Stimulated activated CD8-positive, alpha-beta memory T cell treated with anti-CD3 and anti-CD28 coated beads, Interleukin-7, amount 100 ng/mL, for 1 hour (primary cell): ENCODE data around the gene EXOC3L2.
"Not testable (repeated sequence)": the region's sequence is repeated elsewhere in the genome, so short reads cannot be mapped to it uniquely, and the experiment has no call there.

Experiments used
- DNase-seq, 2 donors: peaks; one replicate each; pipeline ENCODE4 v3.0.0-alpha.2; 2020; ENCODE audit warnings: low read depth in 2 of 2

The EXOC3L2 gene

DNA sequence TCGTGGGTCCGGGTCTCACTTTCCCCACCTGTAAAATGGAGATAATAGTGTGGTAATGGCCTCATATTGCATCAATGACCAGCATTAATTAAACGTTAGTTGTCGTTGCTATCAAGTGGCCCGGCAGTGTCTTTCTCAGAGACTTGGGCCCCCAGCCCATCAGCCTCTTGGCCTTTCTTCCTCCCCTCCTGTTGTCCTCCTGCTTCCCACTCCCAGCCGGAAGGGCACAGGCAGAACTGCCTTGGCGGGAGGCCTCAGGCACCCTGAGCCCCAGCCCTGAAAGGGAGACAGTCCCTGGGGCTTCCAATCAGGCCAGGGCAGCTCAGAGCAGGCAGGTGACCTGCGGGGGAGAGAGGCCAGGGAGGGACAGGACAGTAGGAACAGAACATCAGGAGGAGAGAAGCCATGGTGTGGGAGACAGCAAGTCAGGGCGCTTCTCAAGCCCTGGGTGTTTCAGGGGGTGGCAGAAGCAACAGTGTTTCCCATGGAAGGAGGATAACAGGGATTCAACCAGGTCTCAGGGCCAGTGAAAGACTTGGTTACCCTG, 10.5 kb upstream of the EXOC3L2 start:
- DNase-seq: no peak

DNA sequence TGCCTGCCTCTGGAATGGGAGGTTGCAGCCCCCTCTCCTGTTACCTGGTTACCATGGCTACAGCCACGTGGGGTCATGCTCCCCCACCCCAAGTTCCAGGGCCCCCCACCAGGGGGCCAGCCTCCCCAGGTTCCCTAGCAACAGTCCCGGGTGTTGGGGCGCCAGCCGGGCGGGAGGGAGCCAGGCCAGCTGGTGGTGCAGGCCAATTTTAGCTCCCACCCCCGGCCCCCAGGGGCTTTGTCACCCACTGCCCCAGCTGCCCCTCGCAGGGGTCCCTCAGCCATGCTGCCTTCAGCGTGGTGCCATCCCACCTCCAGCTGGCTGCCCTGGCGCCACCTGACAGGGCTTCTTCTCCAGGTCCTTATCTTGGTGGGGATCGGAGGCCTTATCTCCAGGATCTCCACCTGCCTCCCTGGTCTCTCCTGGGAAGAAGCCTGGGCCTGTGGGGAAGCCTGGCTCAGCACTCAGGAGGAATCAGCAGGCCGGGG, 8.9 kb upstream of the EXOC3L2 start:
- DNase-seq: no peak

DNA sequence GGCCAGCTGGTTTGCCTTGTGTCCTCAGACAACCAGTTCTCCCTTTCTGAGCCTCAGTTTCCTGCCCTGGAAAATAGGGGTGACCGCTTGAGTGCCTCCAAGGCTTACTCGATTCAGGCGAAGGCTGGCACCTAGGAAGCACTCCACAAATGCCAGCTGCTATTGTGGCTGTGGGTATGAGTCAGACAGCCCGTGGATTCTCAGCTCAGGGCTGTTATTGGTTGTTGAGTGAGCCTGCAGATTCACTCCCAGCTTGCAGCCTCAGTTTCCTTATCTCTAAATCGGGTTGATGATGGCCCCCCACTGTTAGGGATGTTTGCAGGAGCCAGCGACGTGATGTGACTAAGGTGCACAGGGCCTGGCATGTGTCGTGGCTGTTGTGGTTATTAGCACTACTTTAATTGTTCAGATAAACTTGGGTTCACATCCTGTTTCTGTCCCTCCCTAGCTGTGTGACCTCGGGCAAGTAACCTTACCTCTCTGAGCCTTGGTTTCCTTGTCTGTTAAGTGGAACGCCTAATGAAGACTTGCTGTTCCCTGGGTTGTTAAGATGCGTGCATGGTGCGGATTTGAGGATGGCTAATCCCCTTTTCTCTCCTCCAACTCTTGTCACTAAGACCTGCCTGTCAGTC, 8.3 kb upstream of the EXOC3L2 start:
- DNase-seq: no peak

DNA sequence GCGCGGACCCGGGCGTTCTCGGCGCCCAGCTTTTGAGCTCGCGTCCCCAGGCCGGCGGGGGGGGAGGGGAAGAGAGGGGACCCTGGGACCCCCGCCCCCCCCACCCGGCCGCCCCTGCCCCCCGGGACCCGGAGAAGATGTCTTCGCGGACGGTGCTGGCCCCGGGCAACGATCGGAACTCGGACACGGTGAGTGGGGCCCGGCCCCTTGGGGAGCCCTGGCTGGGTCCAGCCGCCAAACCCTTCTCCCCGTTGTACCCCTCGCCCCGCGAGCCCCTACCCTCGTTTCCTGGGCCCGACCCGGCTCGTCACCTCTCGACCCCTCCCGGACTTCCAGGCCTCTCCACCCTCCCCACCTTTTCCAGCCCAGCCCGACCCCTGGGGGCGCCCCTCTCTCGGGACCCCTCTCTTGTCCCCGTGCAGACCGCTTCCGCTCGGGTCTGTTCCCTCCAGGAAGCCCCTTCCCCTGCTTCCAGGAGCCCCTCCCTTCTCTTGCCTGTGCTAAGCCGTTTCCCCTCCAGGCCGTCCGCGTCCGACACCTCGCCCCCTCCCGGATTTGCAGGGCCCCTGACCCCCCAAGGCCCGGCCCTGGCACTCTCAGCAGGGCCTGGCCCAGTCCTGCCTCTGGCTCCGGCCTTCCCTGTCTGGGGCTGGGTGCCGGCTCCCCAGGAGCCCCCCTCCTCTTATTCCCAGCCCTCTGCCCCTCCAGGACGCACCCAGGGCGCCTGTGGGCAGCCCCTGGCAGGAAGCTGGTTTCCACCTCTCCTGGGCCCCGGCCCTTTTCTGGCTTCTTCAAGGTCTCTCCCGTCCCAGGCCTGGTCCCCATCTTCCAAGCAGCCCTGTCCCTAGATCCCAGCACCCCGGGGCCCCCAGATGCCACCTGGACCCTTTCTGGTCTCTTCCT, 6.5 kb upstream of the EXOC3L2 start:
- DNase-seq: no peak

DNA sequence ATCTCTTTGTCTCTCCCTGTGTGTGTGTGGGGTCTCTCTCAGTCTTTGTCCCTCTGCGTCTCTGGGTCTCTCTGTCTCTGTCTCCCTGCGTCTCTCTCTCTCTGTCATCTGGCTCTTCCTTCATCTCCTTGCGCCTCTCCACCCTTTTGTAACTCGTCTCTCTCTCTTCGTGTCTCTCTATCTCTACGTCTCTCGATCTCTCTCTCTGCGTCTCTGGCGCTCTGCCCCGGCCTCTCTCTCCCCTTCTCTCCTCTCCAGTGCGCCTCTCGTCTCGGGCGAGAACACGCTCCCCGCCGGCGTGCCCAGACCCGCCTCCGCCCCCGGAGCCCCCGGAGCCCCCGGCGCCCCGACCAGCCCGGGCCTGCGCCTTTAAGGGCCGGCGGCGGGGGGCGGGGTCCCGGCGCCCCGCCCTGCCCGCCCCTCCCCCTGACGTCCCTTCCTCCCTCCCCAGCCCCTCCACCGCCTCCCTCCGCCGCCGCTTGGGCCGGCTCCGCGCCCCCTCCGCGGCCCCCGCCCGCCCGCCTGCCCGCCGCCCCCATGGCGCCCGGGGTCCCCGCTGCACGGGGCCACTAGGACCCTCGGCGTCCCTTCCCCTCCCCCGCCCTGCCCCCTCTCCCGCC, 5.7 kb upstream of the EXOC3L2 start, which contains the start of gene MARK4:
MARK4 (plus strand) TSS at position 440 of the 620 bp plus-strand sequence. CDS start 318 bp downstream, outside the sequence.
- DNase-seq: peak; percentile 32 to 34

DNA sequence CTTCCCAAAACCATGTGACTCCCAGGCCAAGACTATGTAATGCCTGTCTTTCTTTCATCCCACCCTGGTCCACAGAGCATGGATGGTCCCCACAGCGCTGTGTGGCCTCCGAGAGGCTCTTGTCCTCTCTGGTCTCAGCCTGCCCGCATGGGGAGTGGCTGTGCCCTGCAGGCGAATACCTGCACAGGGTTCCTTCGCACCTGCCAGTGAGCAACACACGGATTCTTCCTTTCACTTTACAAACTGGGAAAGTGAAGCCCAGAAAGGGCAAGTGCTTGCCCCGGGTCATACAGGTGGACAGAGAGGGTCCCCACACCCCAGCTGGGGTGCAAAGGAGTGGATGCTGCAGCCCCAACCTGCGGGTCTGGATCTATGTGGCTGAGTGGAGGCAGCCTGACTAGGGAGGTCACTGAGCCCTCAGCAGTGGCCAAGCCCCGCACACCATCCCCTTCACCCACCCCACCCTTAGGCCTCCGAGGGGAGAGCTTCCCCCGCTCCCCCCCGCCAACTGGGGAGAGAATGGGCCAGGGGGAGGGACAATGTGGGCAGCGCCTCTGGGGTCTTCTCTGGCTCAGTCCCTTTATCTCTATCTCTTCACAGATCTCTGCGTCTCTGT, 5.1 kb upstream of the EXOC3L2 start:
- DNase-seq: no peak

DNA sequence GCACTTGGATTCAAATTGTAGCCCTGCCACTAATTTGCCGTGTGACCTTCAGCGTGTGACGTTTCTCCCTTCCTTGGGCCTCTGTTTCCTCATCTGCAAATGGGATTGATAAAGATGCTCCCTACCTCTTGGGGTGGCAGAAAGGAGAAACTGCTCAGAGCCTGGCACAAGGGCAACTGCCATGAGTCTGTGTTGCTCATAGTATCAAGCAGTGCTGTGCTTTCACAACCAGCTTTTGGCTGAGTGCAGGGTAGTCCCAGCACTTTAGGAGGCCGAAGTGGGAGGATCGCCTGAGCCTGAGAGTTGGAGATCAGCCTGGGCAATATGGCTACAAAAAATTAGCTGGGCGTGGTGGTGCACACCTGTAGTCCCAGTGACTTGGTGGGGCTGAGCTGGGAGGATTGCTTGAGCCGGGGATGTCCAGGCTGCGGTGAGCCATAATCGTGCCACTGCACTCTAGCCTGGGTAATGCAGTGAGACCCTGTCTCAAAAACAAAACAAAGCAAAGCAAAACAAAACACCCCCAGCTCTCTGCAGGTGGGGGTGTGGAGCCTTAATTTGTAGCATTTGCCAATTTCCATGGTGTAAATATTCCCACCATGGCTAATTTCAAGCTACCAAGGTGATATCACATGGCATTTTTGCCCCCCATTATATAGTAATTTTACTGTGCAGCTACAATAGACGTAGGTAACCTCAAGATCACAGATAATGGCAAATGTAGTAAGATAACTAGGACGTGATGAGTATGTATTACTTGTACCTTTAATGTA, 4.2 kb upstream of the EXOC3L2 start:
- no peak for DNase-seq

DNA sequence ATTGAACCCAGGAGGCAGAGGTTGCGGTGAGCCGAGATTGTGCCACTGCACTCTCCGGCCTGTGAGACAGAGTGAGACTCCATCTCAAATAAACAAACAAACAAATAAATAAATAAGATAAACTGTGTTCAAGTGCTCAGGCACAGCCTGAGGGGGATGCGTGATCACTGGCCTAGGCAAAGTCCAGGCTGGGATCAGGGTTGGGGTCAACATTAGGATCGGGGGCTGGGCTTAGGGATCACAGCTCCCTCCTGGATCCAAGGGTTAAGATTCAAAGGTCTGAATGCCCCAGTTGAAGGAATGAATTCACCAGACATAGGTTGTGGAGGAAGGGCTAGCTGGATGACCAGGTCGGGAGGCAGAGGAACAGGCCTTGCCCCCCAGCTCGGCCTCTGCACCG, 1.9 kb upstream of the EXOC3L2 start:
- DNase-seq: no peak

DNA sequence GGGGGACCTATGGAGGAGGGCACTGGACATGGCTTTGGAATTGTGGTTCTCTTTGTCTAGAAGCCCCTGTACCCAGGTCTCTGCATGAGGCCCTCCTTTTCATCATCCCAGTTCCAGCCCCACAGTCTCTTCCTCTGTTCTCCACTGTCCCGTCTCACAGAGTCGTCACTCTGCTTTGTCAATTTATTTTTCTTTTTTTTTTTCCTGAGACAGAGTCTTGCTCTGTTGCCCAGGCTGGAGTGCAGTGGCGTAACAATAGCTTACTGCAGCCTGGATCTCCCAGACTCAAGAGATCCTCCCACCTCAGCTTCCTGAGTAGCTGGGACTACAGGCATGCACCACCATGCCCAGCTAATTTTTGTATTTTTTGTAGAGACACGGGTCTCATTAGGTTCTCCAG, 619 bp upstream of the EXOC3L2 start:
- DNase-seq: no peak

DNA sequence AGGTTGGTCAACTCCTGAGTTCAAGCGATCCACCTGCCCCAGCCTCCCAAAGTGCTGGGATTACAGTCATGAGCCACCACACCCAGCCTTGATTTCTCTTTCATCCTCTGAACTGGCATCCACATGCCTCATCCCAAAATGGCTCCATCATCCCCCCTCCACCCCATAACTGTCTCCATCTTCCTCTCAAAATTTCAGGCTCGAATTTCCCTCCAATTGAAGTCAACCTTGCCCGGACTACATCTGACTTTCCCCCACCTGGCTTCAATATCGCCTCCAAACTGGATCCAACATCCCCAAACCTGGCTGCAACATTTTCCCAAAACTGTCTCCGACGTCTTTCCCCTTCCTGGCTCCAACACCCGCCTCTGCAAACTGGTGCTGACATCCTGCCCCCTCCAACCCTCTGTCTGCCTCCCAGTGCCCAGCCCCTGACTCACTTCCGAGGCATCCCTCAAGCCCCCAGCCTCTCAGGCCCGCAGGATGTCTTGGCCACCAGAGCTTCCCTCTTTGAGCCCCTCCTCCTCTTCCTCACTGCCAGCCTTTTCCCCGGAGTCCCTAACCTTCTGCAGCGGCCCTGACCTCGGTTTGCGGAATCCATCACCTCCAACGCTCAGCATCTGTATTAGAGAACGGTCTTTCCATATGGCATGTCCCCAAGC, 943 bp downstream of the EXOC3L2 start:
- no peak for DNase-seq

DNA sequence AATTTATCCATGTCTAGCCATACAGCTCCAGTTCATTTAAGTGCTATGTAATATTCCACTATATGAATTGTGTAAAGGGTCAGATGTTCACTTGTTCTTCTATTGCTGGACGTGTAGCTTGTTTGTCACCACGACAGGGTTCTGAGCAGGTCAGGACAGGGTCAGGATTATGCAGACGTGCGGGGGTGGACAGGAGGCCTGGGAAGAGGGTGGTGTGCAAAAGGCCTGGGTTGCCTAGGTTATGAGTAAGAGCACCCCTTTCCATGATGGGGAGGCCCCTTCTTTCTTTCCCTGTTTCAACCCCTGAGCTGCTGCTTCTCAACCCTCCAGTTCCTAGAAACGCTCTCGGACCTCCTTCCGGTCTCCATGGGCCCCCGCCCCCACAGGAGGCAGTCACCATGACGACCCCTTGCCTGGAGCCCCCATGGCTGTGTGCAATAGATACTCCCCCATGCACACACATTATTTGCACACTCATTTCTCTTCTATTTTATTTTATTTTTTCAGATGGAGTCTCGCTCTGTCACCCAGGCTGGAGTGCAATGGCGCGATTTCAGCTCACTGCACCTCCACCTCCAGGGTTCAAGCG, 2.0 kb downstream of the EXOC3L2 start:
- DNase-seq: no peak

DNA sequence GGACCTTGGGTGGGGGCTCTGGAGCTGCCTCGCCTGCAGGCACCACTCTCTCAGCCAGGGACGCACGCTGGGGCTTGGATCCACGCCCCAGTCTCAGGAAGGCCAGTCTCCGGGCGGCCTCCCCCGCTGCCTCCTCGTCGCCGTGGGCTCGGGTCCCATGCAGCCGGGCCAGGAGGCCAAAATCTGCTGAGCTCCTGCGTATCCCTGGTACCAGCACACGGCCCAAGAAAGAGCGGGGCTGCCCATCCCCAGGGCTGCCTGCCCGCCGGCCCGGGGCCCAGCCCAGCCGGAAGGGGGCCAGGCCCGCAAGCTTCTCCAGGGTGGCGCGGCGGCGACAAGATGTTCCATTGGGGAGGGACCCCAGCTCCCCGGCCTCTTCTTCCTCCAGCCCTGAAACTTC, 6.7 kb downstream of the EXOC3L2 start:
- DNase-seq: no peak

DNA sequence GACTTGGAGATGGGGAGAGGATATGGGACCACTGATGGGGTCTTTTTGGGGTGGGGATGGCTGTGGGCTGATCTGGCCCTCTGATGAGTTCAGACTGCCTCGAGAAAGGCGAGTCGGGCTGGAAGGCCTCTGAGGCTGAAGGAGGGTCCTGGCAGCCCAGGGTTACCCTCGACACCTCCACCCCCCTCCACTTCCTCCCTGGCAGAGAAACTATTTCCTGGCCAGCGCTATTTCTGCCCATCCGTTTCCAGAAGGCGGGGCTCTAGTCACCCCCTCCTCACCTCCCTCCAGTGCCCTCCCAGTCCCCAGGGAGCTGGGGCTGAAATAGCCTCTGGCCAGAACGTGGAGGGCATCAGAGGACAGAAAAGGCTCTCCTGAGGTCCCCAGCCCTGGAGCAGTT, 9.7 kb downstream of the EXOC3L2 start:
- DNase-seq: no peak

DNA sequence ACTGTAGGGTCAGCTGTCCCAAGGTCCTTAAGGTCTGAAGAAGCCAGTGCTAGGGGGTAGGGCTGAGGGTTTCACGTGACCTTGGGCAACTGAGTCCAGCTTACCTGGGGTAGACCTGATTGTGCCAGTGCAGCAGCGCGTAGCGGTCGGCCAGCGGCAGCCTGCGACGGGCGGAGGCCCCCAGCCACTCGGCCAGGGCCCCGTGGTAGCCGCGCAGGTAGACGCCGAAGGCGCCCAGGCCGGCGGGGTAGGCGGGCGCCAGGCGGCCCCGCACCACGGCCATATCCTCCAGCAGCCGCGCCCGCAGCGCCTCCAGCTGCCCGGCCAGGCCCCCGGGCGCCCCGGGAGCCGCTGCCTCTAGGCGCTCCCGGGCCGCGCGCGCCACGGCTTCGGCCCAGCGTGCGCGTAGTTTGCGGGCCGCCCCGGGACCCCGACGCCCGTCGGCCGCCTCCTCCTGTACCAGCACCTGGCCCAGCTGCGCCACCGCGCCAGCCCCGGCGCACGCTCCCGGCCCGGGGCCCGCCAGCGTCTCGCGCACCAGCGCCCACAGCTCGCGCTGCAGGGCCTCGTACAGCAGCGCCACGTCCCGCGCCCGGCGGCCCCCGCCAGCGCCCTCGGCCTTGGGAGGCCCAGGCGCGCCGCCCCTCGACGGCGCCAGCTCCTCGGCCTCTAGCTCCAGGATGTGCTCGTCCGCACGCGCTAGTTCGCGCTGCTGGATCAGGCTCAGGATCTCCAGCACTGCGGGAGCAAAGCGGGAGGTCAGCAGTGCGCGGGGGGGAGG, 10.9 kb downstream of the EXOC3L2 start:
- DNase-seq: no peak

DNA sequence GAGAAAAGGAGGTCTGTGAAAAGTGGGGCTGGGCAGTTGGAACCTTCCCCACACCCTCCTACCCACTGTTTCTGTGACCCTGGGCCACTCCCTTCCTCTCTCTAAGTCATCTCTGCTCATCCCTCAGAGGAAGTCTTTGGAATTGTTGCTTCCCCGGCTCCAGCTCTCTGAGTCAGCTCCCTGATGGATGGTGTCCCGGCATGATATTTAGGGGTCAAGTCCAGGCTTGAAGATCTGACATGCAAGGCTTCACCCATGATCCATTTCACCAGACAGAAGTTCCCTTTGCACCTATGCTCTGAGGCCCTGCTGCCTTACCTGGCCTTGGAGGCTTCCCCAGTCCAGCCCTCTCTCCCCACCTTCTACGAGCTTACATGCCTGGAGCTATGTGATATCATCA, 13.3 kb downstream of the EXOC3L2 start:
- no peak for DNase-seq

DNA sequence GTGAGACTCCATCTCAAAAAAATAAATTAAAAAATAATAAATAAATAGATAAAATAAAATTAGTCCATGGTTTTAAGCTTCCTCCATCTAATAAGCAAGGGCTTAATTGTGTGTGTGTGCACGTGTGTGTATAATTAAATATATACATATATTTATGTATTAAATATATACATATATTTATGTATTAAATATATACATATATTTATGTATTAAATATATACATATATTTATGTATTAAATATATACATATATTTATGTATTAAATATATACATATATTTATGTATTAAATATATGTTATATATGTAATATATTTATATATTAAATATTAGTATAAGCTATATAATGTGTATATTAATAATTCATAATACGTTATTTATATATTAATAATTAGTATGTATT, 16.2 kb downstream of the EXOC3L2 start:
- DNase-seq: not testable (repeated sequence)

DNA sequence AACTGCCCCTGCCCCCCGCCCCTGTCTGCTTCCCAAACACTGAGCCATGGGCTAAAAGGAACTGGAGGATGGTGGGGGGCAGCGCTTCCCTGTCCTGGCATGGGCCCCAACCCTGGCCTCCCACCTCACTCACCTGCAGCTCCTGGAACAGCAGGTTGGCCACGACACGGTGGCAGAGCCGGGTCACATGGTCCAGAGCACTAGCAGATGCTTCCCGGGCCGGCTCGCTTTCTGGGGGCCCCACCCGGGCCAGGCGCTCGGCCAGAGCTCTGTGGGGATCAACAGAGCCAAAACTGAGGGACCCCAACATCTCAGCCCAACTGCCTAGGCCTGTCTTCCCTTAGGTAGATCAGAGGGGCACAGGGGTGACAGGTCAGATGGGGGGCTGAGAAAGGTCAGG, 20.6 kb downstream of the EXOC3L2 start:
- no peak for DNase-seq

DNA sequence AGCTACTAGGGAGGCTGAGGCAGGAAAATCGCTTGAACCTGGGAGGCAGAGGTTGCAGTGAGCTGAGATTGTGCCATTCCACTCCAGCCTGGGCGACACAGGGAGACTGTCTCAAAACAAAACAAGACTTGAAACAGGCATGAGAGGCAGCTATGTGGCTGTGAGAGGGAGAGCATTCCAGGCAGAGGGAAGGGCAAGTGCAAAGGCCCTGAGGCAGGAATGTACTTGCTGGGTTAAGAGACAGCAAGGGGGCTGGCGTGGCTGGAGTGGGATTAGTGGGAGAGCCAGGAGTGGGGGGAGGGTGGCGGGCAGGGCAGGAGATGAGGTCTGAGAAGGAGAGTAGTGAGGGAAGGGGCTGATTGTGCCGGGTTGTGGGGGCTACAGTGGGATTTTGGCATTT, 21.3 kb downstream of the EXOC3L2 start:
- no peak for DNase-seq

DNA sequence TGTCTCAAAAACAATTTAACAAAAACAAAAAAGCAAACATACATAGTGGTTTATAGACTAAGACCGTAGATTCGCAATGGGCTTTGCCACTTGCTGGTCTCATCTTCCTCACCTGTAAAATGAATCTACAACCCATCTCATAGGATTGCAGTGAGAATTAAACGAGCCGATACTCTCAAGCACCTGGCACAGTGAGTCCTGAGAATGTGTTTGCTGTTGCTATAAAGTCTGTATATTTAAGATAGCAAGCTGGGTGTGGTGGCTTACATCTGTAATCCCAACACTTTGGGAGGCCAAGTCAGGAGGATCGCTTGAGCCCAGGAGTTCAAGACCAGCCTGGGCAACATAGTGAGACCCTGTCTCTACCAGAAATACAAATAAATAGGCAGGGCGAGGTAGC, 22.5 kb downstream of the EXOC3L2 start:
- no peak for DNase-seq
